Choroid plexus epithelial cell (primary cell): ENCODE measurements around the gene FHDC1.

ENCODE experiments used
- DNase-seq: peaks from one replicate; pipeline ENCODE4 v3.0.0-alpha.2; 2010; ENCODE audit warnings: low read depth
- H3K4me3 ChIP-seq: 2 replicates; pipeline ENCODE4 v1.5.1; 2011; ENCODE audit warnings: low read depth, mild to moderate bottlenecking, control low read depth, low read length, moderate library complexity
- CTCF ChIP-seq: conservative IDR thresholded peaks from 2 replicates; pipeline ENCODE4 v1.5.1; 2011; ENCODE audit warnings: low read depth, mild to moderate bottlenecking, control low read depth, inconsistent platforms, low read length, moderate library complexity

Gene FHDC1

GRCh38 chr4:152920768-152921167, 15.4 kb upstream of the FHDC1 start:
- DNase-seq, result no peak
- TF ChIP-seq CTCF, result no peak

GRCh38 chr4:152921284-152921683, 14.8 kb upstream of the FHDC1 start:
- H3K4me3 ChIP-seq, result no peak overlapping the region
- no peak for TF ChIP-seq CTCF
- DNase-seq, result no peak

More at GRCh38 chr4:152920768-152921167, 15.4 kb upstream of the FHDC1 start:
- no peak overlapping the region for H3K4me3 ChIP-seq

- TF ChIP-seq CTCF, result no peak
- no peak overlapping the region for H3K4me3 ChIP-seq
- DNase-seq, result no peak
Observed at GRCh38 chr4:152925851-152926250, 10.3 kb upstream of the FHDC1 start.

- TF ChIP-seq CTCF, result no peak
- H3K4me3 ChIP-seq, result no peak overlapping the region
- no peak for DNase-seq
Observed at GRCh38 chr4:152926959-152927358, 9.2 kb upstream of the FHDC1 start.

GRCh38 chr4:152927737-152928136, 8.4 kb upstream of the FHDC1 start:
- no peak for TF ChIP-seq CTCF
- no peak overlapping the region for H3K4me3 ChIP-seq

GRCh38 chr4:152928286-152928685, 7.8 kb upstream of the FHDC1 start:
- no peak for TF ChIP-seq CTCF
- DNase-seq, result no peak
- H3K4me3 ChIP-seq, result no peak overlapping the region

More at GRCh38 chr4:152927737-152928136, 8.4 kb upstream of the FHDC1 start:
- DNase-seq, result no peak

GRCh38 chr4:152929888-152930287, 6.2 kb upstream of the FHDC1 start:
- no peak for TF ChIP-seq CTCF
- H3K4me3 ChIP-seq, result no peak overlapping the region

More at GRCh38 chr4:152929888-152930287, 6.2 kb upstream of the FHDC1 start:
- DNase-seq, result no peak
